CD4-positive, alpha-beta memory T cell (primary cell): ENCODE results near the gene SV2B. TPM values are rescaled to one million over a fixed set of nuclear protein-coding genes. Genes with fewer than 3 reads are reported as not detected.

Experiments used
- CTCF ChIA-PET: fragments of 350-600 bp; sonication (Branson Sonifier 250); formaldehyde crosslinking; loops from one replicate; lab custom pipeline; 2021; ENCODE audit warnings: inconsistent platforms; ENCODE audit not compliant: partially characterized antibody; lab: Charles Lee
- POLR2A ChIA-PET: fragments of 350-600 bp; sonication (Branson Sonifier 250); formaldehyde crosslinking; loops from one replicate; lab custom pipeline; 2021; ENCODE audit not compliant: partially characterized antibody; lab: Charles Lee
- DNase-seq, 5 donors: peaks; one replicate each; pipeline versions ENCODE4 v3.0.0 to v3.0.0-alpha.2; 2020 to 2022; ENCODE audit warnings: mixed read lengths in 1 of 5
- H3K27ac ChIP-seq: one replicate; pipeline ENCODE4 v1.7.0; 2013; ENCODE audit warnings: low read depth, low read length
- H3K27me3 ChIP-seq: 2 replicates; pipeline ENCODE4 v1.7.0; 2013; ENCODE audit warnings: mild to moderate bottlenecking, low read length, moderate library complexity; ENCODE audit not compliant: insufficient read depth
- H3K36me3 ChIP-seq: 2 replicates; pipeline ENCODE4 v1.7.0; 2013; ENCODE audit warnings: mild to moderate bottlenecking, low read length, moderate library complexity; ENCODE audit not compliant: insufficient read depth
- H3K4me1 ChIP-seq: 2 replicates; pipeline ENCODE4 v1.7.0; 2013; ENCODE audit warnings: mild to moderate bottlenecking, low read length, moderate library complexity; ENCODE audit not compliant: insufficient read depth
- H3K4me3 ChIP-seq, 2 donors: one replicate each; pipeline ENCODE4 v1.7.0; 2013; ENCODE audit warnings: low read length in 2 of 2, mild to moderate bottlenecking in 1 of 2
- H3K9me3 ChIP-seq, 2 donors: one replicate each; pipeline ENCODE4 v1.7.0; 2013; ENCODE audit warnings: low read length in 2 of 2, control low read depth in 1 of 2; ENCODE audit not compliant: control insufficient read depth in 1 of 2
- H3K27ac Mint-ChIP-seq, 7 donors: one replicate each; pipeline ENCODE4 v1.8.0; 2020 to 2021; ENCODE audit warnings: mixed read lengths in 7 of 7, mild to moderate bottlenecking in 6 of 7, inconsistent platforms in 3 of 7, moderate library complexity in 3 of 7
- H3K27me3 Mint-ChIP-seq, 2 donors: one replicate each; pipeline ENCODE4 v1.8.0; 2020 to 2021; ENCODE audit warnings: mixed read lengths in 2 of 2
- H3K36me3 Mint-ChIP-seq, 2 donors: one replicate each; pipeline ENCODE4 v1.8.0; 2020 to 2021; ENCODE audit warnings: mixed read lengths in 2 of 2, inconsistent platforms in 1 of 2, mild to moderate bottlenecking in 1 of 2
- H3K4me1 Mint-ChIP-seq, 4 donors: one replicate each; pipeline ENCODE4 v1.8.0; 2020 to 2021; ENCODE audit warnings: mixed read lengths in 4 of 4, mild to moderate bottlenecking in 1 of 4
- H3K4me3 Mint-ChIP-seq, 8 donors: one replicate each; pipeline ENCODE4 v1.8.0; 2020 to 2021; ENCODE audit warnings: mixed read lengths in 8 of 8, mild to moderate bottlenecking in 7 of 8, moderate library complexity in 6 of 8, inconsistent platforms in 3 of 8
- H3K9me3 Mint-ChIP-seq, 8 donors: one replicate each; pipeline ENCODE4 v1.8.0; 2020 to 2021; ENCODE audit warnings: mixed read lengths in 8 of 8, mild to moderate bottlenecking in 5 of 8, inconsistent platforms in 3 of 8, moderate library complexity in 1 of 8
- intact Hi-C: fragments of 100-400 bp; cut with micrococcal nuclease; formaldehyde crosslinking; loops from one replicate; pipeline ENCODE4 v1.15.1; 2023
- polyA plus RNA-seq, 2 donors: library from polyadenylated mRNA; unstranded; fragments of 300-500 nt; fragmentation: Illumina TruSeq; gene quantifications; one replicate each; pipeline ENCODE4 v1.2.3, GENCODE V29; 2021
- total RNA-seq, 2 experiments: library from RNA; stranded (reverse); gene quantifications; one replicate each; pipeline ENCODE4 v1.2.3, GENCODE V29; 2021

SV2B gene
- total and polyA plus RNA-seq, 4 experiments from 2014 or later = 0.03 TPM; not detected in 3

DNA sequence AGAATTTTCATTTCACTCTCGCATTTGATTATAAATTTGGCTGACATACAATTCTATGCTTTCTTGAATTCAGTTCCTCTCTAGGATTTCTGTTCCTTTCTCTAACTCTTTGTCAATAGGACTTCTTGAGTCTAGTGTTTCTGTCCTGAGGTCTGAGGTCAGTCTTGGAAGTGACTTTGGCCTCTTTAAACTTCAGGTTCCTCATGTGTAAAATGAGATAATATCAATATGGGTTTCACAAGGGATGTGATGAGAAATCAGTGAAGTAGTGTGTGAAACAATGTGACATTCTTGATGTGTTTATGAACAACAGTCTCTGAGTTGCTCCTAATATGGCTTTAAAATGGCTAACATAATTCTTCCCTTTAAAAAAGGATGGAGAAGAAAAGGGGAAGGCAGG lies 92.2 kb downstream of the SV2B start:
- Histone ChIP-seq H3K36me3 (no peaks in the 10 kb centered on the region), H3K4me3 (no peak overlapping the region), H3K4me1 (no peaks in the 10 kb centered on the region), H3K9me3 (no peaks in the 10 kb centered on the region), H3K27ac (no peak overlapping the region), H3K27me3 (no peaks in the 10 kb centered on the region)
- Mint-ChIP-seq H3K9me3 (peaks cover 0 to 2% (median 0%) of the 10 kb centered on the region in 8 donors), H3K4me3 (no peak overlapping the region), H3K27ac (no peak overlapping the region), H3K4me1 (no peaks in the 10 kb centered on the region), H3K36me3 (no peaks in the 10 kb centered on the region), H3K27me3 (peaks cover 23 to 31% of the 10 kb centered on the region in 2 donors)
- intact Hi-C loops = no loop called here
- CTCF ChIA-PET = no interaction called here
- no peak for DNase-seq
- POLR2A ChIA-PET = no interaction called here

DNA sequence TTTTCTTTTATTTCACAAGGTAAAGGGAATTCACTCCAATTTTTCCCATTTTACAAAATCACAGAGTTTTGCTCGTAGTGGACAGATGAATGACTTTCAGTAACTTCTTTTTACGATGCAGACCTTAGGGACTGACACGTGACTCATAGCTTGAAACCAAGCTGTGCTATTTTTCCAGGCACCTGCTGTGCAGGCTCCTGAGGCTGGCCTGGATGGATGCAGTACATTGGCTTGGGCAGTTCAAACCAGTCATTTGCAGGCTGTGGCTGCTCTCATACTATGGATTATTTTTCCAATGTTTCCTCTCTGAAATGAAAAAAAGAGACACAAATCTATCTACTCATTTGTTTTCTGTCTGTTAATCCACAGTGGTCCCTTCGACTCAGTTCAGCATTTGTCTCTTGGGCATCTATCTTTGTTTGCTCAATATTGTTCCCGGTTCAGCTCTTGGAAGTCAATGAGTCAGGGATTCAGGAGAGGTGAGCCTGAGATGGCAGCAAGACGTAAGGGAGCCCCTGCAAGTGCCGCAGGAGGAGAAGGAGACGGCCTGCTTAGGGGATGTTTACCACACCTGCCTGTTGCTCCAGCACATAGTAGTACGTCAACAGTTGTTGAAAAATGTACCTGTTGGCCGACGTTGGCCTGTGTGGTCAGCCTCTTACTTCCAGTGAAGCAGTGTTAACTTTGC lies 92.8 kb downstream of the SV2B start:
- Histone ChIP-seq H3K9me3 (no peaks in the 10 kb centered on the region), H3K4me3 (no peak overlapping the region), H3K27ac (no peak overlapping the region), H3K36me3 (no peaks in the 10 kb centered on the region), H3K4me1 (no peaks in the 10 kb centered on the region), H3K27me3 (no peaks in the 10 kb centered on the region)
- H3K36me3 Mint-ChIP-seq = no peaks in the 10 kb centered on the region
- ChIA-PET POLR2A (no interaction called here), CTCF (no interaction called here)
- no peaks in the 10 kb centered on the region for H3K4me1 Mint-ChIP-seq
- H3K27ac Mint-ChIP-seq = no peak overlapping the region
- H3K9me3 Mint-ChIP-seq = peaks cover 0 to 2% (median 0%) of the 10 kb centered on the region in 8 donors
- DNase-seq = no peak
- intact Hi-C loops = no loop called here
- H3K27me3 Mint-ChIP-seq = peaks cover 23 to 31% of the 10 kb centered on the region in 2 donors
- H3K4me3 Mint-ChIP-seq = no peak overlapping the region

DNA sequence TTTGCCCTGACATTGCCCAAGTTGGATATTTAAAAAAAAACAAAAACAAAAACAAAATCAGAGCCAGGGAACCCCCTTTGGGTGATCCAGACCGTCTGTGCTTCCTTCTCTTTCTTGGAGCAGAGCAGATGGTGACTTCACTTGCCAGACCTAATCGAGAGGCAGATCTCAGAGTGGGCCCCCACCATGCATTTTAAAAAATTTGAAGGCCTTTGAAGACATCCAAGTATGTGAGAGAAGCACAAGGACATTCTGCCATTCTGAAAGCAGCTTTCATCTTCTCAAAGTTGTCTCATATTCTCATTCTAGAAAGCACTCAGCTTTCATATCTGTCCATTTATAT lies 93.3 kb downstream of the SV2B start:
- no peaks in the 10 kb centered on the region for H3K4me1 ChIP-seq
- Mint-ChIP-seq H3K27ac (no peak overlapping the region), H3K36me3 (no peaks in the 10 kb centered on the region), H3K4me1 (no peaks in the 10 kb centered on the region), H3K9me3 (peaks cover 0 to 2% (median 0%) of the 10 kb centered on the region in 8 donors), H3K4me3 (no peak overlapping the region), H3K27me3 (peaks cover 23 to 31% of the 10 kb centered on the region in 2 donors)
- H3K9me3 ChIP-seq = no peaks in the 10 kb centered on the region
- ChIA-PET CTCF (no interaction called here), POLR2A (no interaction called here)
- H3K27me3 ChIP-seq = no peaks in the 10 kb centered on the region
- intact Hi-C loops = no loop called here
- H3K36me3 ChIP-seq = no peaks in the 10 kb centered on the region
- DNase-seq = no peak
- no peak overlapping the region for H3K4me3 ChIP-seq
- no peak overlapping the region for H3K27ac ChIP-seq

DNA sequence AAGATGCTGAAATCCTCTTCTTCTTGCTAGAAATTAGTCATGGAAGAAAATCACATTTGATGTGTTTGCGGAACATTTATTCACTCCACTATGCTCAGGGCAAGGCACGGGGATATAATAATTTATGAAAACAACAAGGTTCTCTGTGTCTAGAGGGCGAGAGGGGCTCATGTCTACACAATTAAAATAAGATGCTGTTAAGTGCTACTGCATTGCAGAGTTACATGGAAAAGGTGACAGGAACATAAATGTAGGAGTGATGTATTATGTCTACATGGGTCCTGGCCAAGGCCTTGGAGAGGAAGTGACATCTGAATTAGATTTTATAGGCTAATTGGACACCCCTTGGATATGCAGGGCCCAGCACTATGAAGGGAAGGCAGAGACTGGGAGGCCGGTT lies 96.1 kb downstream of the SV2B start:
- Histone ChIP-seq H3K4me3 (no peak overlapping the region), H3K27me3 (no peaks in the 10 kb centered on the region), H3K27ac (no peak overlapping the region), H3K4me1 (no peaks in the 10 kb centered on the region), H3K9me3 (no peaks in the 10 kb centered on the region), H3K36me3 (no peaks in the 10 kb centered on the region)
- Mint-ChIP-seq H3K36me3 (no peaks in the 10 kb centered on the region), H3K9me3 (peaks cover 0 to 2% (median 0%) of the 10 kb centered on the region in 8 donors), H3K27ac (no peak overlapping the region), H3K4me1 (no peaks in the 10 kb centered on the region), H3K4me3 (no peak overlapping the region), H3K27me3 (peaks cover 18 to 27% of the 10 kb centered on the region in 2 donors)
- POLR2A ChIA-PET = no interaction called here
- intact Hi-C loops = no loop called here
- CTCF ChIA-PET = no interaction called here
- no peak for DNase-seq

DNA sequence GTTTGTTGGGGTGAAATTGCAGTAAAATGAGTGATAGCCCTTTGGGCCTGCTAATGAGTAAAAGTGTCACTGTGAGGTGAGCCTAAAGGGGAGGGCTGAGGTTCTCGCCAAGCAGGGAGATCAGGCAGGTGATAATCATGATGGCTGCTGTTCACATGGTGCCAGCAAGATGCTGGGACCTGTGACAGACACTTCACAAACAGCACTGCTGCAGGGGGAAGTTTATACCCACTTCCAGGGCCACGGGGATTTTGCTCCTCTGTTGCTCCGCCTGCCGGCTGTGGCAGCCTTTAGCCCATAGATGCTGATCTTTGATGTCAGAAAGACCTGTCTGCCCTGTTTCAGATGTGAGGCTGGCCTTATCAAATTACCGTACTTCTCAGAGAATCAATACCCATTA lies 96.7 kb downstream of the SV2B start:
- no peak overlapping the region for H3K27ac Mint-ChIP-seq

DNA sequence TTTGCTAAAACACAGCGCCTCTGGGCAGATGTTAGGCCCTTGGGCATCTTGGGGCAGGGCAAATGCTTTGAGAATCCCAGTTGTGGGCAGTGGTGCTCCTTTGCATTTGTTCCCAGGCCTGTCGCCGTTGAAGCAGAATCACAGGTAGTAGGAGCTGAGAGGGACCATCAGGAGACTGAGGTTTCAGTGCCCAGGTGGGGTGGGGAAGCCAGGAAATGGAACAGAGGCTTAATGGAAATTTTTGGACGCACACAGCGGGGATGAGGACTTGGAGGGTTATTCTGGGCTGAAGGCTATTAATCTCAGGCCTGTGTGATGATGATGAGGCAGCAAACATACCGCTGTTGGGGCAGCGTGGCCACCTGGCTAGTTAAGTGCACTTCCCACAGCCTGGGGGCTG lies 99.5 kb downstream of the SV2B start:
- peaks cover 0 to 2% (median 0%) of the 10 kb centered on the region in 8 donors for H3K9me3 Mint-ChIP-seq
- no peak overlapping the region for H3K27ac ChIP-seq
- POLR2A ChIA-PET = no interaction called here
- no peak for DNase-seq
- no peaks in the 10 kb centered on the region for H3K9me3 ChIP-seq
- peaks cover 6 to 13% of the 10 kb centered on the region in 2 donors for H3K27me3 Mint-ChIP-seq
- intact Hi-C loops = no loop called here
- no peaks in the 10 kb centered on the region for H3K36me3 Mint-ChIP-seq
- H3K36me3 ChIP-seq = no peaks in the 10 kb centered on the region
- no peak overlapping the region for H3K27ac Mint-ChIP-seq
- CTCF ChIA-PET = no interaction called here
- H3K4me1 ChIP-seq = no peaks in the 10 kb centered on the region
- no peak overlapping the region for H3K4me3 ChIP-seq
- H3K4me3 Mint-ChIP-seq = no peak overlapping the region
- H3K27me3 ChIP-seq = no peaks in the 10 kb centered on the region
- H3K4me1 Mint-ChIP-seq = no peaks in the 10 kb centered on the region

More for the DNA sequence above, 96.7 kb downstream of the SV2B start:
- CTCF ChIA-PET = no interaction called here
- Histone ChIP-seq H3K4me3 (no peak overlapping the region), H3K4me1 (no peaks in the 10 kb centered on the region), H3K27me3 (no peaks in the 10 kb centered on the region), H3K36me3 (no peaks in the 10 kb centered on the region), H3K27ac (no peak overlapping the region), H3K9me3 (no peaks in the 10 kb centered on the region)
- Mint-ChIP-seq H3K27me3 (peaks cover 14 to 23% of the 10 kb centered on the region in 2 donors), H3K9me3 (peaks cover 0 to 2% (median 0%) of the 10 kb centered on the region in 8 donors), H3K36me3 (no peaks in the 10 kb centered on the region), H3K4me1 (no peaks in the 10 kb centered on the region), H3K4me3 (no peak overlapping the region)
- DNase-seq = no peak
- POLR2A ChIA-PET = no interaction called here
- intact Hi-C loops = no loop called here

DNA sequence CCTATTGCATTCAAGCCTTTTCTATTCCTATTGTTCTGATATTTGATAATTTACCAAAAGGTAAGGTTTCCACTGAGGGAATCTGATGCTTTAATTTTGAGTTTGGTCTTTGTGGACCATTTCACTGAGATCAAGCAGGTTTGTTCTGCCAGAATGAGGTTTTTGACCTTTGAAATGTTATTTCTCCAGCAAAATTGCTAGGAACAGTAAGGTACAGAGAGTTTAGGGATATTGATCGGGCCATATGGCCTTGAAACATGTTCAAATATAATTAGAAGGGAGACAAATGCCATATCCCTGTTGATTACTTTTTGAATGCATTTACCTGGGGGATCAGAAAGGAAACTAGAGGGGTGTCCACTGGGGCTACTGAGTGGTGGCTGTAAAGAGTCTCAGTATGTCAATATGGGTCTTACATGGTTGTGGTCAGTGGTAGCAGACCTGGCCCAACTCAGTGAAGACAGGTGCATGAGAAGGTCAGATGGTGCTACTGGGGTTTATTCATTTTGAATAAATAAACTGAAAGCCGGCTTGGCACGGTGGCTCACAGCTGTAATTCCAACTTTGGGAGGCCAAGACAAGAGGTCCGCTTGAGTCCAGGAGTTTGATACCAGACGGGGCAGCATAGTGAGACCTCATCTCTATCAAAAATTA lies 100.2 kb downstream of the SV2B start:
- no peaks in the 10 kb centered on the region for H3K27me3 ChIP-seq
- H3K4me1 ChIP-seq = no peaks in the 10 kb centered on the region
- no peaks in the 10 kb centered on the region for H3K36me3 Mint-ChIP-seq
- no peaks in the 10 kb centered on the region for H3K36me3 ChIP-seq
- H3K4me3 ChIP-seq = no peak overlapping the region
- no peaks in the 10 kb centered on the region for H3K9me3 Mint-ChIP-seq
- H3K9me3 ChIP-seq = no peaks in the 10 kb centered on the region
- no peaks in the 10 kb centered on the region for H3K4me1 Mint-ChIP-seq
- H3K27ac Mint-ChIP-seq = no peak overlapping the region
- intact Hi-C loops = no loop called here
- no peak for DNase-seq
- H3K27me3 Mint-ChIP-seq = peaks cover 3 to 11% of the 10 kb centered on the region in 2 donors
- ChIA-PET POLR2A (no interaction called here), CTCF (interaction anchor here (0.7 kb wide), 1 partner anchor 26 kb away, joined by 3 read pairs; no protein-coding TSS in a partner anchor)
- H3K27ac ChIP-seq = no peak overlapping the region
- H3K4me3 Mint-ChIP-seq = no peak overlapping the region
